Parathyroid adenoma (tissue), 2 donors: Measurements from ENCODE around the gene EPC2.

Experiments
- H2AFZ ChIP-seq: fragments of 300-600 bp; sonication (generic); one replicate; pipeline ENCODE4 v1.7.0; 2017; ENCODE audit warnings: antibody characterized with exemption, mild to moderate bottlenecking
- H3K27ac ChIP-seq: fragments of 300-600 bp; sonication (generic); one replicate; pipeline ENCODE4 v1.7.0; 2017
- H3K27me3 ChIP-seq: fragments of 300-600 bp; sonication (generic); one replicate; pipeline ENCODE4 v1.7.0; 2017; ENCODE audit warnings: low read length; ENCODE audit not compliant: control insufficient read depth, insufficient read depth
- H3K36me3 ChIP-seq: fragments of 300-600 bp; sonication (generic); one replicate; pipeline ENCODE4 v1.7.0; 2017; ENCODE audit warnings: low read length; ENCODE audit not compliant: control insufficient read depth, insufficient read depth
- H3K4me1 ChIP-seq: fragments of 300-600 bp; sonication (generic); one replicate; pipeline ENCODE4 v1.7.0; 2017; ENCODE audit warnings: control low read depth
- H3K4me2 ChIP-seq: fragments of 300-600 bp; sonication (generic); one replicate; pipeline ENCODE4 v1.7.0; 2017; ENCODE audit warnings: low read length
- H3K4me3 ChIP-seq: fragments of 300-600 bp; sonication (generic); one replicate; pipeline ENCODE4 v1.7.0; 2017; ENCODE audit warnings: low read depth, low read length
- H3K79me2 ChIP-seq: fragments of 300-600 bp; sonication (generic); one replicate; pipeline ENCODE4 v1.7.0; 2017; ENCODE audit warnings: control low read depth
- H3K9ac ChIP-seq: fragments of 300-600 bp; sonication (generic); one replicate; pipeline ENCODE4 v1.7.0; 2017; ENCODE audit warnings: mild to moderate bottlenecking
- H3K9me3 ChIP-seq: fragments of 300-600 bp; sonication (generic); one replicate; pipeline ENCODE4 v1.7.0; 2017; ENCODE audit warnings: low read length; ENCODE audit not compliant: control insufficient read depth
- TF ChIP-seq, protein P1 (sequence below): fragments of 300-600 bp; sonication (generic); IDR thresholded peaks from one replicate; pipeline ENCODE4 v1.7.0; 2017; ENCODE audit warnings: antibody characterized with exemption, mild to moderate bottlenecking
- donor health status: primary hyperparathyroidism.

Gene EPC2

DNA sequence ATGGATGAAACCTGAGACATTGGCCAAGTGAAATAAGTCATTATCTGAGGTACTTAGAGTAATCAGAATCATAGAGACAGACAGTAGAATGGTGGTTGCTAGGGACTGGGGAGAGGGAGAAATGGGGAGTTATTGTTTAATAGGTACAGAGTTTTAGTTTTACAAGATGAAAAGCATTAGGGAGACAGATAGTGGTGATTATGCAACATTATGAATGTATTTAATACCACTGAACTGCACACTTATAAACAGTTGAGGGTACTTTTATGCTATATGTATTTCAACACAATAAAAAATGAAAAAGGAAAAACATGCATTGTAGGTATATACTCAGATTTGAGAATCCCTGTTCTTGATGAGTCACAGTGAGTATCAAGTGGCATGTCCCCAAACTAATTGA is 59.7 kb downstream of the EPC2 start:
- Histone ChIP-seq H3K27ac (no peak overlapping the region), H3K79me2 (peaks cover 52% of the 10 kb centered on the region), H3K36me3 (no peaks in the 10 kb centered on the region), H3K9me3 (no peaks in the 10 kb centered on the region), H3K27me3 (no peaks in the 10 kb centered on the region), H3K4me1 (no peaks in the 10 kb centered on the region), H2AFZ (no peak overlapping the region), H3K9ac (no peak overlapping the region), H3K4me2 (no peak overlapping the region), H3K4me3 (no peak overlapping the region)
- TF ChIP-seq, protein P1, sequence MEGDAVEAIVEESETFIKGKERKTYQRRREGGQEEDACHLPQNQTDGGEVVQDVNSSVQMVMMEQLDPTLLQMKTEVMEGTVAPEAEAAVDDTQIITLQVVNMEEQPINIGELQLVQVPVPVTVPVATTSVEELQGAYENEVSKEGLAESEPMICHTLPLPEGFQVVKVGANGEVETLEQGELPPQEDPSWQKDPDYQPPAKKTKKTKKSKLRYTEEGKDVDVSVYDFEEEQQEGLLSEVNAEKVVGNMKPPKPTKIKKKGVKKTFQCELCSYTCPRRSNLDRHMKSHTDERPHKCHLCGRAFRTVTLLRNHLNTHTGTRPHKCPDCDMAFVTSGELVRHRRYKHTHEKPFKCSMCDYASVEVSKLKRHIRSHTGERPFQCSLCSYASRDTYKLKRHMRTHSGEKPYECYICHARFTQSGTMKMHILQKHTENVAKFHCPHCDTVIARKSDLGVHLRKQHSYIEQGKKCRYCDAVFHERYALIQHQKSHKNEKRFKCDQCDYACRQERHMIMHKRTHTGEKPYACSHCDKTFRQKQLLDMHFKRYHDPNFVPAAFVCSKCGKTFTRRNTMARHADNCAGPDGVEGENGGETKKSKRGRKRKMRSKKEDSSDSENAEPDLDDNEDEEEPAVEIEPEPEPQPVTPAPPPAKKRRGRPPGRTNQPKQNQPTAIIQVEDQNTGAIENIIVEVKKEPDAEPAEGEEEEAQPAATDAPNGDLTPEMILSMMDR = no peak

DNA sequence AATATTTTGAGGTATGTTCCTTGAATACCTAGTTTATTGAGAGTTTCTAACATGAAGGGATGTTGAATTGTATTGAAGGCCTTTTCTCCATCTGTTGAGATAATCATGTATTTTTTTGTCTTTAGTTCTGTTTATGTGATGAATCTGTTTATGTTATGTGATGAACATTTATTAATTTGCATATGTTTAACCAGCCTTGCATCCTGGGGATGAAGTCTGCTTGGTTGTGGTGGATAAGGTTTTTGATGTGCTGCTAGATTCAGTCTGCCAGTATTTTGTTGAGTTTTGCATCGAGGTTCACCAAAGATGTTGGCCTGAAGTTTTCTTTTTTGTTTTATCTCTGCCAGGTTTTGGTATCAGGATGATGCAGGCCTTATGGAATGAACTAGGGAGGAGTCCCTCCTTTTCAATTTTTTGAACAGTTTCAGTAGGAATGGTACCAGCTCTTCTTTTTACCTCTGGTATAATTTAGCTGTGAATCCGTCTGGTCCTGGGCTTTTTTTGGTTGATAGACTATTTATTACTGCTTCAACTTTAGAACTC is 71.9 kb downstream of the EPC2 start:
- Histone ChIP-seq H2AFZ (no peak overlapping the region), H3K4me2 (no peak overlapping the region)
- TF ChIP-seq, protein P1 = no peak

DNA sequence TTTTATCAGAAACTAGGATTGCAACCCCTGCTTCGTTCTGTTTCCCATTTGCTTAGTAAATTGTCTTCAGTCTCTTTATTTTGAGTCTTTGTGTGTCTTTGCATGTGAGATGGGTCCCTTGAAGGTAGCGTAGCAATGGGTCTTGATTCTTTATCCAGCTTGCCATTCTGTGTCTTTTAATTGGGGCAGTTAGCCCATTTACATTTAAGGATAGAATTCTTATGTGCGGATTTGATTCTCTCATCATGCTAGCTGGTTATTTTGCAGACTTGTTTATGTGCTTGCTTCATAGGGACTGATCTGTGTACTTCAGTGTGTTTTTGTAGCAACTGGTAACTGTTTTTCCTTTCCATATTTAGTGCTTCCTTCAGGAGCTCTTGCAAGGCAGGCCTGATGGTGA is 73.5 kb downstream of the EPC2 start:
- H2AFZ ChIP-seq = no peak overlapping the region
- no peak overlapping the region for H3K4me2 ChIP-seq
- no peak overlapping the region for H3K4me3 ChIP-seq
- TF ChIP-seq, protein P1 = no peak
- H3K79me2 ChIP-seq = peaks cover 29% of the 10 kb centered on the region
- H3K27ac ChIP-seq = no peak overlapping the region
- H3K27me3 ChIP-seq = no peaks in the 10 kb centered on the region
- no peak overlapping the region for H3K9ac ChIP-seq
- H3K4me1 ChIP-seq = no peaks in the 10 kb centered on the region
- no peaks in the 10 kb centered on the region for H3K36me3 ChIP-seq
- no peaks in the 10 kb centered on the region for H3K9me3 ChIP-seq

More for the DNA sequence above, 71.9 kb downstream of the EPC2 start:
- no peaks in the 10 kb centered on the region for H3K9me3 ChIP-seq
- no peaks in the 10 kb centered on the region for H3K27me3 ChIP-seq
- H3K36me3 ChIP-seq = no peaks in the 10 kb centered on the region
- H3K9ac ChIP-seq = no peak overlapping the region
- H3K79me2 ChIP-seq = peaks cover 29% of the 10 kb centered on the region
- H3K4me3 ChIP-seq = no peak overlapping the region
- H3K4me1 ChIP-seq = no peaks in the 10 kb centered on the region
- no peak overlapping the region for H3K27ac ChIP-seq

DNA sequence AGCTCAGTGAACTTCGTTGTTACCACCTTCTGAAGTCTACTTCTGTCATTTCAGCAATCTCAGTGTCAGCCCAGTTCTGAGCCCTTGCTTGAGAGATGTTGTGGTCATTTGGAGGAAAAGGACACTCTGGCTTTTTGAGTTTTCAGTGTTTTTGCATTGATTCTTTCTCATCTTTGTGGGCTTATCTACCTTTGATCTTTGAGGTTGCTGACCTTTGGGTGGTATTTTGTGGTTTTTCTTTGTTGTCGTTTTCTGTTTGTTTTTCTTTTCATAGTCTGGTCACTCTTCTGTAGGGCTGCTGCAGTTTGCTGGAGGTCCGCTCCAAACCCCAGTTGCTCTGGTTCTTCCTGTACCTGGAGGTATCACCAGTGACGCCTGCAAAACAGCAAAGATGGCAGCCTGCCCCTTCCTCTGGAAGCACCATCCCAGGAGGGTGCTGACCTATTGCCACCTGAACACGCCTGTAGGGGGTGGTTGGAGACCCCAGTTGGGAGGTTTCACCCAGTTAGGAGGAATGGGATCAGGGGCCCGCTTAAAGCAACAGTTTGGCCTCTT is 74.7 kb downstream of the EPC2 start:
- H3K79me2 ChIP-seq = peaks cover 27% of the 10 kb centered on the region
- H3K27ac ChIP-seq = no peak overlapping the region
- TF ChIP-seq, protein P1 = no peak

DNA sequence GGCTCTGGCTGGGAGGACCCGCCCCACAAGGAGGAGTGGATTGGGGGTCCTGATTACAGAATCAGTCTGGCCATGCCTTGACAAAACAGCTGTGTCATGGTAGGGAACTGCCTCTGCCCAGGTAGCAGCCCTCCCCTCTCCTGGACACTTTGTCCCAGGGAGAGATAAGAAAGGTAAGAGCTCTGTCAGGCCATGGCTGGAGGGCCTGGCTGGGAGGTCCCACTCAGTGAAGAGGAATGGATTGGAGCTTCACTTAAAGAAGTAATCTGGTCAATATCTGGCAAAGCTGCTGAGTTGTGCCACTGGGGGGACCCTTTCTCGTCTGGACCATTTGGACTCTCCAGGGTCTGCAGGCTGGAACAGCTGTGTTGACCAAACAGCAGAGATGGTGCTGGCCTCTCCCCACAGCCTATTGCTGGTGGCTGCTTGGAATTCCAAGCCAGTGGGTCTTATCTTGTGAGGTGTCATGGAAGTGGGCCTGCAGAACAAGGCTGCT is 75.4 kb downstream of the EPC2 start:
- Histone ChIP-seq H3K79me2 (peaks cover 27% of the 10 kb centered on the region), H3K27me3 (no peaks in the 10 kb centered on the region), H3K9ac (no peak overlapping the region), H3K4me3 (no peak overlapping the region), H3K27ac (no peak overlapping the region), H3K4me1 (peaks cover 2% of the 10 kb centered on the region), H3K9me3 (no peaks in the 10 kb centered on the region), H2AFZ (no peak overlapping the region), H3K36me3 (no peaks in the 10 kb centered on the region), H3K4me2 (no peak overlapping the region)
- TF ChIP-seq, protein P1 = no peak

More for the DNA sequence above, 74.7 kb downstream of the EPC2 start:
- H3K4me3 ChIP-seq = no peak overlapping the region
- no peaks in the 10 kb centered on the region for H3K9me3 ChIP-seq
- no peak overlapping the region for H3K4me2 ChIP-seq
- no peaks in the 10 kb centered on the region for H3K36me3 ChIP-seq
- no peaks in the 10 kb centered on the region for H3K27me3 ChIP-seq
- no peak overlapping the region for H2AFZ ChIP-seq
- H3K9ac ChIP-seq = no peak overlapping the region
- H3K4me1 ChIP-seq = peaks cover 2% of the 10 kb centered on the region
